ENCODE measurements around the gene TANGO2.

Gene TANGO2

DNA sequence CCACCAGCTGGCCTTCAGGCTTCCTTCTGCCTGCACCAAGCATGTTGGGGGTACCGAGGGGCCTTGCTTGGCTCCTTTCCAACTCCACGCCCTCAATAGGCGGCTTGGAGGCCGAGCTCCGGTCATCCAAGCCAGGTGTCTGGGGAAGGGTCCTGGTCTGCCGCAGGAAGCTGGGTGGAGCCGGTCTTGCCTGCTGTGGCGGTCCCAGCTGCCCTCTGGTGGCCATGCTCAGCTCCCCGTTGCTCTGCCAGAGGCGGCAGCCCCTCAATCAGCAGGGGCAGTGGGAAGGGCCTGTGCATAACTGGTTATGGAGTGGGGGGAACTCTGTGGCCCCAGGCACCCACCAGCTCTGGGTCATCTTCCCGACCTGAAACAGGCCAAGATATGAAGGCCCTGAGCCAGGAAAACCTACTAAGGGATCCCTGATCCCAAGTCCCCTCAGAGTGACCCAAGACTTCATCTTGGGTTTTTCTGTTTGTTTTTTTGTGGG, 7.5 kb upstream of the TANGO2 start:
- peak; percentile 42 for DNase-seq

DNA sequence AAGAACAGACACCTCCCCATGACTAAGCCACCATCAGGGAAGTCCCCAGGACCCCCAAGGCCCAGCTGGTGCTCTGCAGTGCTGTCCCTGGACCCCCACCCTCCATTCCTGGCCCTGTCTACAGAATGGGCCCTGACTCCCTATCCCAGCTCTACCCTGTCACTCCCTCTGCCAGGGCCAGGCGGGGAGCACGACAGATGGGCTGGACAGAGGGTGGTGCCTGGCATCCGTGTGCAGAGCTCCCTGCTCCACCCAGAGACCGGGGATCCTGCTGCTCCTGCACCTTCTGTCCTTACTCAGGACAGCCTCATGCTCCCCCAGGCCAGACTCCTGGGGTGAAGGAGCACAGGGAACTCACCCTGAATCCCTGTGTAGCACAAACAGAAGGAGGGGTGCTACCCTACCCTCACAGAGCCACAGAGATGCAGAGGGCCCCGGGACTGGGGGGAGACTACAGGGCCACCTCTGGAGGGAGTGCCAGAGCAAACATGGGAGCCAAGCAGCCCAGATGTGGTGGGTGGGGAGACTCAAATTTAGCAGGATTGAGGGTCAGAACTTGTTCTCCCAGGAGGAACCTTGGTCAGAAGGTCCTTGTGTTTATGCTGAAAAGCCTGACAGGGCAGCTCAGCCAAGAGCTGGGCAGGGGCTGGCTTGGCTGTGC, 6.3 kb upstream of the TANGO2 start:
- DNase-seq = no peak

DNA sequence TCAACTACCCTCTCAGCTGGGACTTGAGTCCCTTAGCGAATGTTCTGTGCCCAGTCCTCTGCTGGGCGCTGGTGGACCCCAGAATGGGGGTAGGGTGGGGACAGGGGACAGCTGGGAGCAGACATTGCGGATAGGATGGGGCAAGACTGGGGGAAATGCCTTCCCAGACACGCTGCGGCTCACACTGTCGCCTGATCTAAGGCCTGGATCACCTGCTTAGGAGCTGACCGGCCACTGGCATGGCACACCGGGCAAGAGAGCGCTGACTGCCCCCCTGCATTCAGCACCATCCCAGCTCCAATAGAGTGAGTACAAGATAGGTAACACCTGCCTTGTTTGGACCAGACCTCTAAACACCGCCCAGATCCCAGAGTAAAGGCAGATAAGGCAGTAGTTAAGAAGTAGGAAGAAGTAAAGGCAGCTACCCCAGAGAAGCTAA, 5.7 kb upstream of the TANGO2 start:
- DNase-seq = no peak

DNA sequence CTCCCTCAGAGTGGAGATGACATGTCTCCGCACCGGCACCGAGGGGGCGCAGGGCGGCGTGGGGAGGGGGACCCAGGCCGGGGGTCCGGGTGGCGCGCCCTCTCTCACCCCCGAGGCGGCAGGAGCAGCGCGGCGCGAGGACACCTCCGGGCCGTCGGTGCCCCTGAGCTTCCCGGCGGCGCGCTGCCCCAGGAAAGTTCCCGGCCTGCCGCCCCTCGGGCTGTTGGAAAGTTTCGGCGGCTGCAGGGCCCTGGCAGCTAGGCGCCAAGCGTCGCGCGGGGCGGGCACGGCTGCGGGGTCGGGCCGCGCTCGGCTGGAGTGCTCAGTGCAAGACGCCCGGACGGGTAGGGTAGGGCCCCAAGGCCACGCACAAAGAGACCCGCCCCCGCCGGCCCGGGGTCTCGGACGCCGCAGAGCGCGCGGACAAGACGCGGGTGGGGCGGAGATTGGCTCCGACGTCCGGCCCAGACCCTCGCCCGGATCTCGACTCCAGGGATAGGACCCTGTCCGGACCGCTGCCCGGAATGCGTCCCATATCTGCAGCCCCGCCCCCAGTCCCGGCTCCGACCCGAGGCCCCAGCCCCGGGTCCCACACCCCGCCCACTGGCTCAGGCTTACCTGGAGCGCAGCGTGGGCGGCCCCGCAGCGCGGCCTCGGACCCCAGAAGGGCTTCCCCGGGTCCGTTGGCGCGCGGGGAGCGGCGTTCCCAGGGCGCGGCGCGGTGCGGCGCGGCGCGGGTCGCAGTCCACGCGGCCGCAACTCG, 4.8 kb upstream of the TANGO2 start:
- DNase-seq = no peak

DNA sequence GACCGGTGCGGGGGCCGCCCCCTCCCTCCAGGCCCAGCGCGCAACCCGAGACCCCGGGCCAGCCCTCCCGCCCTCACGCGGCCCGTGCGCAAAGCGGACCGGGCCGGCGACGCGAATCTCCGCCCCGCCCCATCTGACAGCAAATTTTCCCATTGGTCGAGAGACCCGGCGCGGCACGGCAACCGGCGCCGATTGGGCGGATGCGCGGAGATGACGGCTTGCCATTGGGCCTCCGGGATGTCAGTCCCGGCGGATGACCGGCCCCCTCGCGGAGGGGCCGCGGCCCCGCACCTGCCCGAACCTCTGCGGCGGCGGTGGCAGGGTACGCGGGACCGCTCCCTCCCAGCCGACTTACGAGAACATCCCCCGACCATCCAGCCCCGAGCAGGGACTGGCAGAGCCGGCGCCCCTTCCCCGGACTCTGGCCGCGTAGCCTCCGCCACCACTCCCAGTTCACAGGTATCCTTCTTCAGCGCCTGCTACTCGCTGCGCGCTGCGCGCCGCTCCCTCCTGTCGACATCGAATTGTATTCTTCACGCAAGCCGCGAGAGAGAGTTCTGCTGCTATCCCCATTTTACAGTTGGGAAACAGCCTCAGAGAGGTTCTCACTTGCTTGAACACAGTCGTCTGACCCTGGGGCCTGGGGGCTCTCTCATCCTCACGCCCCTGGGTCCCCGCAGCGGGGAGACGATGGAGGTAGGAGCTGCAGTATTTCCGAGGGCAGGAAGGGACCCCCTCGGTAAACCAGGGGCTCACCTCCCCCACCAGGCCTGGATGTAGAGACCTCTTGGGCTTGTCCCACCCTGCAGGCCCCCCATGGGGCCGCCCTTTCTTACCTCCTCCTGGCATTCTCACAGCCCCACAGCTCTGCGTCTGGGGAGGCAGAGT, 3.9 kb upstream of the TANGO2 start, which contains the start of gene ARVCF:
Gene ARVCF, minus strand, starts transcription at position 90 of the 888 bp plus-strand sequence. CDS start 26,029 bp downstream, outside the sequence.
- DNase-seq = peak; percentile 68

DNA sequence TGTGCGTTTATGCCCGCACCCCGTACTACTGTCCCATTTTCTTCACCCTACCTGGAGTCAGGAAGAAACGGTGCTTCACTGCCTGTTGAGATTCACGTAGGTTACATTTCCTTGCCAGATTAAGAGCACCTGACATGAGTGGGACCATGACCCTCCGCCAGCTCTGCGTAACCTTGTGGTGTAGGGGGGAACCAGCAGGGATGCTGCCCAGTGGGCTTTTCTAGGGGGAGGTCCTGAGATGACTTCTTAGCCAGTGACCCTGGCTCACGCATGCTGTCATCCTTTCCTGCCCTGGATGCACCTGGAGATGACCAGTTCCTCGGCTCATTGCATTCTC, 3.3 kb upstream of the TANGO2 start:
- DNase-seq = no peak

DNA sequence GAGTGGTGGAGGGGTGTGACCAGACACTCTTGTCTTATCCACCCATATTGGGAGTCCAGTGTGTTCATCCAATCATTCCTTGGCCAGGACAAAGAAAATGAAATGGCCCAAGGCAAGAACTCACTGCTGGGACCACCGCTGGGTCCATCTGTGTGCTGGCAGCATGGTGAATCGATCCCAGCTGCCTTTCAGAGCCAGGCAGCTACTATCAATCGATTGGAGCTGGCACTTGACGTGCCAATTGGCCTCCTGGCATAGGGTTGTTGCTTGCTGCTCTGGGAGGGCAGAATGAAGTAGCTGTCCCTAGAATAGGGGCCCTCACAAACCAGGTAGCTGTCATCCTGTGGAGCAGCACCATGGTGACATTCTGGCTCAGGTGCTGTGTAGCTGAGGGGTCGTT, 2.9 kb upstream of the TANGO2 start:
- DNase-seq = no peak

GRCh38 chr22:20019661-20020532, 1.0 kb upstream of the TANGO2 start:
- no peak for DNase-seq

GRCh38 chr22:20021196-20022181, 579 bp downstream of the TANGO2 start:
- DNase-seq = no peak

- DNase-seq = no peak
These were observed 1.5 kb downstream of the TANGO2 start for GRCh38 chr22:20022231-20022977.

- no peak for DNase-seq
These were observed 2.2 kb downstream of the TANGO2 start for GRCh38 chr22:20022978-20023613.

GRCh38 chr22:20024225-20024624, 3.3 kb downstream of the TANGO2 start:
- no peak for DNase-seq

DNA sequence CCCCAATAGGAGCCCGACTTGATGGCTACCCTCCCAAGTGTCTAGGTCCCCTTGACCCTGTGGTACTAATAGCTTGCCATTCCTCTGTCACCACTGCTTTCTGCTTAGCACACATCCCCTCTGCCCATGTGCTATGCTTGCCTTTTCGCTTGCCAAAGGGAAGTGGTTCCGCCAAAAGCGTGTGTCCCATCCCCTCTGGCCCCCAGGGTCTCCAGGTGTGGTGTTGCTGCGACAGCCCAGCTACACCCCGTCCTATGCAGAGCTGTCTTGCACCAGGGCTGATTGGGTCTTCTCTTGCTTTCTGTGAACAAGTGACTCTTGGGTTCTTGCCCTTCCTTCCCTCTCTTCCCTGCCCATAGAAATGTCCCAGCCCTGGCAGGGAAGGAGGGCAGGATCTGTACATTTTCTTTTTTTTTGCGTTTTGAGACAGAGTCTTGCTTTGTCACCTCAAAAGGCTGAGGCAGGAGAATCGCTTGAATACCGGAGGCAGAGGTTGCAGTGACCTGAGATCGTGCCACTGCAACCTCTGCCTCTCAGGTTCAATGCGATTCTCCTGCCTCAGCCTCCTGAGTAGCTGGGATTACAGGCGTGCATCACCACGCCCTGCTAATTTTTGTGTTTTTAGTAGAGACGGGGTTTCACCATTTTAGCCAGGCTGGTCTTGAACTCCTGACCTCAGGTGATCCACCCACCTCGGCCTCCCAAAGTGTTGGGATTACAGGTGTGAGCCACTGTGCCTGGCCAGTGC, 3.9 kb downstream of the TANGO2 start:
- no peak for DNase-seq

GRCh38 chr22:20025401-20026203, 4.7 kb downstream of the TANGO2 start:
- DNase-seq = no peak

- no peak for DNase-seq
These were observed 5.4 kb downstream of the TANGO2 start for GRCh38 chr22:20026204-20026908.

- no peak for DNase-seq
These were observed 6.2 kb downstream of the TANGO2 start for GRCh38 chr22:20026996-20027601.
